ENCODE data around the gene MYT1.

GRCh38 chr20:64144144-64144912 is 19.9 kb upstream of the MYT1 start:
- TF ChIP-seq SUZ12 (IDR thresholded peaks at IDR 0.05; ENCODE audit: extremely low read depth, insufficient read depth, insufficient read length), result no peak
- no peak for TF ChIP-seq YY1 (IDR thresholded peaks at IDR 0.05; ENCODE audit: insufficient read depth, insufficient read length)
- TF ChIP-seq ZNF274 (IDR thresholded peaks at IDR 0.05; ENCODE audit: low read depth, low read length), result no peak
